ENCODE measurements around the gene FLT3.

- TF ChIP-seq CTCF (IDR thresholded peaks at IDR 0.05; ENCODE audit: low read depth, low read length) (no peak), POLR2A (IDR thresholded peaks at IDR 0.05; ENCODE audit: extremely low read depth, insufficient read length) (no peak)
Observed at GRCh38 chr13:28092431-28092830, 7.9 kb downstream of the FLT3 start.
